ENCODE results near the gene MCF2L2.
"Not testable (repeated sequence)": the region's sequence is repeated elsewhere in the genome, so short reads cannot be mapped to it uniquely, and the experiment has no call there.

The MCF2L2 gene

GRCh38 chr3:183428447-183429211 is at the start of gene MCF2L2:
Gene MCF2L2 (minus strand): TSS chr3:183428619. CDS start chr3:183427977, 642 bp downstream.
- peak; percentile 9 to 20 for DNase-seq

- no peak for DNase-seq
Observed at GRCh38 chr3:183477801-183478456, 49.5 kb upstream of the MCF2L2 start.

- not testable (repeated sequence) for DNase-seq
Observed at GRCh38 chr3:183475764-183476162, 47.3 kb upstream of the MCF2L2 start.

- DNase-seq, result no peak
Observed at GRCh38 chr3:183475016-183475763, 46.8 kb upstream of the MCF2L2 start.

- no peak for DNase-seq
Observed at GRCh38 chr3:183473969-183474368, 45.5 kb upstream of the MCF2L2 start.

GRCh38 chr3:183472155-183472554 is 43.7 kb upstream of the MCF2L2 start:
- DNase-seq, result no peak

GRCh38 chr3:183468424-183468823 is 40.0 kb upstream of the MCF2L2 start:
- peak in 1 of 2 donors; percentile 24 for DNase-seq

- DNase-seq, result no peak
Observed at GRCh38 chr3:183466575-183466974, 38.2 kb upstream of the MCF2L2 start.

- not testable (repeated sequence) for DNase-seq
Observed at GRCh38 chr3:183465710-183466109, 37.3 kb upstream of the MCF2L2 start.

- no peak for DNase-seq
Observed at GRCh38 chr3:183464480-183464879, 36.1 kb upstream of the MCF2L2 start.

GRCh38 chr3:183460081-183461055 is 31.9 kb upstream of the MCF2L2 start:
- DNase-seq, result no peak

GRCh38 chr3:183455089-183455488 is 26.7 kb upstream of the MCF2L2 start:
- no peak for DNase-seq

- no peak for DNase-seq
Observed at GRCh38 chr3:183454064-183454463, 25.6 kb upstream of the MCF2L2 start.

GRCh38 chr3:183449791-183450190 is 21.4 kb upstream of the MCF2L2 start:
- no peak for DNase-seq

- DNase-seq, result peak in 1 of 2 donors; percentile 12
Observed at GRCh38 chr3:183449391-183449790, 21.0 kb upstream of the MCF2L2 start.

- no peak for DNase-seq
Observed at GRCh38 chr3:183448369-183449128, 20.1 kb upstream of the MCF2L2 start.

- peak; percentile 85 for DNase-seq
Observed at GRCh38 chr3:183447206-183448001, 19.0 kb upstream of the MCF2L2 start.

- no peak for DNase-seq
Observed at GRCh38 chr3:183446838-183447205, 18.4 kb upstream of the MCF2L2 start.

- no peak for DNase-seq
Observed at GRCh38 chr3:183444748-183445147, 16.3 kb upstream of the MCF2L2 start.
